GM18520 (cell line): ENCODE data around the gene RTN4.
"Not testable (repeated sequence)": the region's sequence is repeated elsewhere in the genome, so short reads cannot be mapped to it uniquely, and the experiment has no call there.

ENCODE experiments used
- ATAC-seq: cut with Tn5 transposase; IDR thresholded peaks from one replicate; pipeline ENCODE4 v1.9.1; 2021; ENCODE audit not compliant: unreplicated experiment

RTN4 gene

DNA sequence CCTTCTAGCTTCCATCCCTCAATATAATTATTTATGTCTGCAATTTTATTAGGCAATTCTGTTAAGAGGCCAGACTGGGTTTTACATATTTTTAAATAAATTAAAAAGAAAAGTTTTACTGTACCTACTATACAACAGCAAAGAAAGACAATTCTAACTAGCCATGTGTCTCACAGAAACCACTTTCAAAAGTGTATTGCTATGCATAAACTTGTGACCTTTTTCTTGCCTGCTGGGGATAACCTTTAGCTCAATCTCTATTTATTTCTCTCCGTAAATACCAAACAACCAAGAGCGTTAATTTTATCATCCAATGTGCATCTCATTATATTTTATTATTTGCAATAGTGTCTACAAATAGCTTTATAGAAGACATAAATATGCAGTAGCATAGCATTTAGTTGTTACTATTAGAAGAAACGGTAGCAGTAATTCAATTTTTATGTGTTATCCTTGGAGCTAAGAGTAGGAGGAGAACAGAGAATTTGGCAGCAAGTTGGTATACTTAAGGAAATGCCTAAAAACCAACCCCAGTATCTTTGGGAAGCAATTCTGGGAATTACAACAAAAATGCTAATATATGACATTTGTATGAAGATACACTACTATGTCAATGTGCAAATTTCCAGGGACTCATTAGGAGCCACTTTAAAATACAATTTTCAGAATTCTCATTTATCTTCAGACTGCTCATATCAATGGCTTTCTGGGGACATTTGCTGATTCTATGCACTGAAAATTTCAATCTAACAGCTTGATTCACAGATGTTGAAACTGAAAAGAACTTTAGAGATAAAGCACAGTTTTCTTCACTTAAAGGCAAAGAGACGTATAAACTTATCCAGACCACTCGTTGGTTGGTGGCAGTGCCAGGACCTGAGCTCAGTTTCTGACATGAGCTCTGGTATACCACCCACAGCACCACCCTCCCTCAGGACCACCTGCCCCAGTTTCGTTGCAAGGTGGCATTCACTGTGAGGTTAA, 23.0 kb upstream of the RTN4 start:
- ATAC-seq, result no peak

DNA sequence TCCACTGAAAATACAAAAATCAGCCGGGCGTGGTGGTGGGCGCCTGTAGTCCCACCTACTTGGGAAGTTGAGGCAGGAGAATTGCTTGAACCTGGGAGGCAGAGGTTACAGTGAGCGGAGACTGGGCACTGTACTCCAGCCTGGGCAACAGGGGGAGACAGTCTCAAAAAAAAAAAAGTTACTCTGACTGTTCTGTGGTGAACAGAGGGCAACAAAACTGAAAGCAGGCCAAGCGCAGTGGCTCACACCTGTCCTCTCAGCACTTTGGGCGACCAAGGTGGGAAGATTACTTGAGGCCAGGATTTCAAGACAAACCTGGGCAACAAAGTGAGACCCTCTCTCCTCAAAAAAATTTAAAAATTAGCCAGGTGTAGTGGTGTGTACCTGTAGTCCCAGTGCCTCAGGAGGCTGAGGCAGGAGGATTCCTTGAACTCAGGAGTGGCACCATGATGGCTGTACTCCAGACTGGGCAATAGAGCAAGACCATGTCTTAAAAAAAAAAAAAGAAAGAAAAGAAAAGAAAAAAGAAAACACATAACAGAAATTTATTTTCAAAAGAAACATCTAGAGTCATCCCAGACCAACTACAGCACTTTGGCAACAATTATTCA, 13.6 kb upstream of the RTN4 start:
- ATAC-seq, result no peak

DNA sequence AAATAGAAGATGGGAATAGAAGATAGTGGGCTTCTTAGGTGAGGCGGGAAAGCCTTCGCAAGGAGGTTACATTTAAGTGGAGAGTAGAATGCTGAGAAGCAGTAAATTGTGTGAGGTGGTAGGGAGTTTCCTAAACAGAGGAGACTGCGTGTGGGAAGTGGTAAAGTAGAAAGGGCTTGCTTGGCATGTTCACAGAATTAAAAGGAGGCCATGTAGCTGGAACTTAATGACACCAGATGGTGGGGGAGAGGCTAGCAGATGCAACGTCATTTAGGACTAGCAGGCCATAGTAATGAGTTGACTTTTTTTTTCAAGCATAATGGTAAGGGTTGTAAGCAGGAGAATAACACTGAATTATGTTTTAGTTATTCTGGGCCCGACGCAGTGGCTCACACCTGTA, 13.0 kb upstream of the RTN4 start:
- ATAC-seq, result no peak

DNA sequence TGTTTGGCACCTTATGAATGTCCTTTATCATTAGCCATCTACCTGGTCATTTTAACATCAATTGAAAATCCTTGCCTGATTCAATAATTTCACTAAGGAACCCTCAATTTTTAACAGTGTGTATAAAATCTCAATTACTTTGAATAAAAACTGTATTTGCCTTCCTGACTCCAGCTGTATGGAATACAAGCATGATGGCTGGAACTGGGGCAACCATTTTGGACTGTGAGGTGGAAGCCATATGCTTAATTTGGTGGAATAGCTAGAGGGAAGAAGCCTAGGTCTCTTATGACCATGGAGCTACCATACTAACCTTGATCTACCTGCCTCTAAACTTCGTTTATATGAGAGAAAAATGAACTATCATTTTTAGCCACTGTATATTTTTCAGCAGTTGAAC, 12.5 kb upstream of the RTN4 start:
- ATAC-seq, result no peak

DNA sequence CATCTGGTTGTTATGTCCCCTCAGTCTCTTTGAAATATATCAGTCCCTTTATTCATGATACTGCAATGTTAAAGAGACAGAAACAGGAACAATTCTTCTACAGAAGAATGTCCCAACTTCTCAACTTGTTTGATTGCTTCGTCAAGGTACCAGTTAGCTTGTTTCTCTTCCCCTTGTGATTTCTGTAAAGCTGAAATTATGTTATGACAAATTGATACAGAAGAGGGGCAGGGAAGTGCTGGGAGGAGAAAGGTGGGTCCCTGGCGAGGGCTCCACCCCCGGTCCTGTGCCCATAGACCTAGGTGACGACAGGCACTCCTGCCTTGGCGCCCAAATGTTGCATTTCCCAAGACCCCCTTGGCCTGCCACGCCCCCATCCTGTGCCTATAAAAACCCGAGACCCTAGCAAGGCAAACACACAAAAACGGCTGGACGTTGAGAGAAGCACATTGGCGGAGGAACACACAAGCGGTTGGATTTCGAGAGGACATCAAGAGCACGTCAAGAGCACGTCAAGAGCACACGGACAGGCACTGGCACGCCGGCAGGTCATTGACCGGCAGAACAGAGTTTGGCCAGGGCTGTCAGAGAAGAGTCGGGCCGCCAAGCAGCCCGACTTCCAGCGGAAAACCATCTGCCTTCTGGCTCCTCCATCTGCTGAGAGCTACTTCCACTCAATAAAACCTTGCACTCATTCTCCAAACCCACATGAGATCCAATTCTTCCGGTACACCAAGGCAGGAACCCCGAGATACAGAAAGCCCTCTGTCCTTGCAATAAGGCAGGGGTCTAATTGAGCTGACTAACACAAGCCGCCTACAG, 11.5 kb upstream of the RTN4 start:
- ATAC-seq, result no peak

DNA sequence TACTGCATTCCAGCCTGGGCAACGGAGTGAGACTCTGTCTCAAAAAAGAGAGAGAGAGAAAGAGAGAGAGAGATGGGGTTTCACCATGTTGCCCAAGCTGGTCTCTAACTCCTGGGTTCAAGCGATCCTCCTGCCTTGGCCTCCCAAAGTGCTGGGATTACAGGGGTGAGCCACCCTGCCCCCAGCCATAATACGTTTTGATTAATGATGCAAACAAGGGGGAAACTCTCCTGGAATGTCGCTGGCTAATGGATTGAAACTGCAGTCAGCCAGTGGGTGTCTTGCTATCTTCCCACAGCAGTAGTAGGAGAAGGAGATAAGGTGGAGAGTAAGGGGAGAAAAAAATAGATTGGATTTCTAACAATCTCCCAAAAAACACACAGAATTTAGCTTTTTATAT, 9.5 kb upstream of the RTN4 start:
- ATAC-seq, result no peak

DNA sequence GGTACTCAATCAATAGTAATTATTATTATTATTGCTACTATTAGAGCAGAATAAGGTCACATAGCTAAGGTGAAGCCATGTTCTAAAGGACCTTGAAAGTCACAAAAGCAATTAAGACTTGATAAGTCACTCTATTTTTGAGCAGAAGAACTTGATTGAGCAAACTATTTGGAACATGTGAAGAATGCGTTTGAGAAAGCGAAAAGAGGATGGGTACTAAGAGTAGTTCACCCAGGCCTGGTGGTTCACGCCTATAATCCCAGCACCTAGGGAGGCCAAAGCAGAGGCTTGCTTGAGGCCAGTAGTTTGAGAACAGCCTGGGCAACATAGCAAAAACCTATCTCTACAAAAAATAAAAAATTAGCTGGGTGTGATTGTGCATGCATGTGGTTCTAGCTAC, 7.2 kb upstream of the RTN4 start:
- ATAC-seq, result no peak

DNA sequence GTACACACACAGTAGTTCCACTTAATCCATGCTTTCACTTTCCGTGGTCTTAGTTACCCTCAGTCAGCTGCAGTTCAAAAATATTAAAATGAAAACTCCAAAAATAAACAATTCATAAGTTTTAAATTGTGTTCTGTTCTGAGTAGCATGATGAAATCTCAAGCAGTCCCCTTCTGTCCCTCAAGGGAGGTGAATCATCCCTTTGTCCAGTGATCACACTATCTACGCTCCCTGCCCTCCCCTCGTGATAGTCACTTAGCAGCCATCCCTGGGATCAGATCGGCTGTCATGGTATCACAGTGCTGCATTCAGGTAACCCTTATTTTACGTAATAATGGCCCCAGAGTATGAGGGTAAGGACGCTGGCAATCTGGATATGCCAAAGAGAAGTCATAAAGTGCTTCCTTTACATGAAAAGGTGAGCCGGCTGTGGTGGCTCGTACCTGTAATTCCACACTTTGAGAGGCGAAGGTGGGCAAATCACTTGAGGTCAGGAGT, 5.8 kb upstream of the RTN4 start:
- ATAC-seq, result no peak

DNA sequence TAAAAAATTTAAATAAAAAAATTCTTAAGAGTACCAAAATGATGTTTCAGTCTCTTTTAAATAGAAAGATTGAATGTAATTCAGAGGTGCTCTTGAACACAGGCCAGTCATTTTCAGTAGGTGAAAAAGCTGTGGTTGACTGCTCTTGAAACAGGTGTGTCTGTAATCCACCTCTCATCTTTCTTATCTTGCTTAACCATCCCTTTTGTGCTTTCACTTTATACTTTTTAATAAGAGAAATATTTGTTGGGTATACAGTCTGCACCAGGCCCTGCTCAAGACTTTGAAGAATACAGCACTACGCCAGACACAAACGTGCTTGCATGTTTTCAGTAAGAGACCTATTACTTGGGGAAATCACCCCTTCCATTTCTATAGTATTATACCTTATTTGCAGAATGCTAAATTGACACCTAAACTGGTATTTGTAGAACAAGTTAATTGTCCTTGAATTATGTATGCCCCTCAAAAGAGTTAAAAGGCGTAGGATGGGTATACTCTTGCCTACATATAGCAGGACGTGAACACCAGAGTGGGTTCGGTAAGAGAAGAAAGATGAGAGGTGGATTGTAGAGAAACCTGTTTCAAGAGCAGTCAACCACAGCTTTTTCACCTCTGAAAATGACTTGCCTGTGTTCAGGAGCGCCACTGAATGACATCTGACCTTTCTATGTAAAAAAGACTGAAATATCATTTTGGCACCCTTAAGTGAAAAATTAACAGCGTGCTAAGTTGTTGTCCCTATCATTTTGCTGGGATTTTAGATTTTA, 4.0 kb upstream of the RTN4 start:
- ATAC-seq, result no peak

DNA sequence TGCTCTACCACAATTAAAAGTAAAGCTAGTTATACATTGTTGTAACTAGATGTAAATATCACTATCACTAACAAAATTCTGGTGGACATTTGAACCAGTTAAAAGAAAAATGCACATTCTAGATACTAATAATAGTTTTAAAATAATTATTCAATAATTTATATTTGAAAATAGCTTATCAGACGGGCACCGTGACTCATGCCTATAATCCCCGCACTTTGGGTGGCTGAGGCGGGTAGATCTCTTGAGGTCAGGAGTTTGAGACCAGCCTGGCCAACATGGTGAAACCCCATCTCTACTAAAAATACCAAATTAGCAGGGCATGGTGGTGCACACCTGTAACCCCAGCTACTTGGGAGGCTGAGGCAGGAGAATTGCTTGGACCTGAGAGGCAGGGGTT, 3.0 kb upstream of the RTN4 start:
- ATAC-seq, result not testable (repeated sequence)

DNA sequence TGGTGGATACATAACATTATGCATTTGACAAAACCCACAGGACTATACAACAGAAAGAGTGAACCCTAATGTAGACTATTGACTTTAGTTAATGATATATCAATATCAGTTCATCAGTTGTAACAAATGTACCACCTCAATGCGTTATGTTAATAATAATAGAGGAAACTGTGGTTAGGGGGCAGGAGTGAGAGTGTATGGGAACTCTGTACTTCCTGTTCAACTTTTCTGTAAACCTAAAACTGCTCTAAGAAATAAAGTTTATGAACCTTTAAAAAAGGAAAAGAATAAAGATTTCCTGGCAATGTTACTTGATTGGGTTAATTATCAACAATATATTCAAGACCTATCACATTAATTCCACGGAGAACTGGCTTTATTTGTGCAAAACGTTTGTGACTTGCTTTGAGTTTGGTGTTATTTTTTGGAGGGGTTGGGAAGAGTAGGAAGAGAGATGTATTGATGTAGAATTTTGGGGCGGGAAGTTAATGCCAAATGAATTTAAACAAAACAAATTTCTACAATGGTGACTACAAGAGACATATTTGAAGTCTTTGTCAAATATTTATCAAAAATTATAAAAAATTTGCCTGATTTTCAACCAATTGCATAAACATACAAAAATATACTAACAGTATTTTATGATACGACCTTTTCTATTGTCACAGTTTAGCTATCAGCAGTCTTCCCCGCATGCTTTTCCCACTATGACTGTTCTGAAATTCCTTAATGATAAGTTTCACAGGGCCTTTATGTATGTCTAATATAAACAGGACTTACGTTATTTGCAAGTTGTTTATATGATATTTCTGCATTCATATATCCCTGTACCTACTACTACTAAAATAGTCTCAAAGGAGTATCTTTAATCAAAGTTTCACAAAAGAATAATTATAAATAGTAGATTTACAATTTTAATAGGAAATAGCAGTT, 2.1 kb upstream of the RTN4 start:
- no peak for ATAC-seq

DNA sequence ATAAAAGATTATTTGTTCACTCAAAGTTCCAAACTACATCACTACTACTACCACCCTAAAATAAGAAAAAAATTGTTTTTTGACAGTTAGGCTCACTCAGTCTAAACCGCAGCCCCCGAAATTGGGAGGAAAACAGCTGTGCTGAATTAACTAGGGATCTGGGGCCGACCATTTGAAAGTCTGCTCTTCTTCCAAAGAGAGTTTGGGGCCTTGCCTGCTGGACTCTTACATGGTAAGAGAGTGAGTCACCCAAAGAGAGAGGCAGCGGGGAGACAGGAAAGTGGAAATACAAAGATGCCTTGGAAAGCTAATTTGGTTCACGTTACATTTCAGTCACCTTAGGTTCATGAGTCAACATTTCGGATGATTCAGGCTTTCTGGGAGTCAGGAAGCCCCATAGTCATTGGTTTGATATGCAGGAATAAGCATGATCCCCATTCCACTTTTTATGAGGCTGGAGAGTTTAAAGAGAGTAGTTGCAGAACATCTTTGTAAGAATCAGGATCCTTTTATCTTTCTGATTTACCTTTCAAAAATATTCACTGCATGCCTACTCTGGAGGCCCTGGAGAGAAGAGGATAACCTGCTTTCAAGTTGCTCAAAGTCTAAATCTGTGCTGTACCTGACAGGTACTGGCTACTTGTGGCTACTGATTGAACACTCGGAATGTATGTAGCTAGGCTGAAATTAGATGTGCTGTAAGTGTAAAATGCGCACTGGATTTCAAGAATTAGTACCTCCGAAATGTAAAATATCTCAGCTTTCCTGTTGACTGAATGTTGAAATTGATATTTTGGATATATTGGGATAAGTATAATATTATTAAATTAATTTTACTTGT, 995 bp upstream of the RTN4 start:
- ATAC-seq, result no peak

DNA sequence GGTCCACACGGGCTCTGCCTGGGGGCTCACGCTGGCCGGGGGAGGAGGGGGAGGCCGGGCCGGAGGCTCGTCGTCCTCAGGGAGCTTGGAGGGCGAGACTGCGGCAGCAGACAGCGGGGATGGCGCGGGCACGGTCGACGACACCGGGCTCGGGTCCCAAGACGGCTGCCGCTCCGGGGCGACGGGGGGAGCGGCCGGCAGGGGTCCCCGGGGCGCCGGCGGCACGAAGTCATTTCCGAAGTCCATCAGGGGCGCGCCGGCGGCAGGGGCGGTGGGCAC, 491 bp downstream of the RTN4 start:
- ATAC-seq, result no peak

DNA sequence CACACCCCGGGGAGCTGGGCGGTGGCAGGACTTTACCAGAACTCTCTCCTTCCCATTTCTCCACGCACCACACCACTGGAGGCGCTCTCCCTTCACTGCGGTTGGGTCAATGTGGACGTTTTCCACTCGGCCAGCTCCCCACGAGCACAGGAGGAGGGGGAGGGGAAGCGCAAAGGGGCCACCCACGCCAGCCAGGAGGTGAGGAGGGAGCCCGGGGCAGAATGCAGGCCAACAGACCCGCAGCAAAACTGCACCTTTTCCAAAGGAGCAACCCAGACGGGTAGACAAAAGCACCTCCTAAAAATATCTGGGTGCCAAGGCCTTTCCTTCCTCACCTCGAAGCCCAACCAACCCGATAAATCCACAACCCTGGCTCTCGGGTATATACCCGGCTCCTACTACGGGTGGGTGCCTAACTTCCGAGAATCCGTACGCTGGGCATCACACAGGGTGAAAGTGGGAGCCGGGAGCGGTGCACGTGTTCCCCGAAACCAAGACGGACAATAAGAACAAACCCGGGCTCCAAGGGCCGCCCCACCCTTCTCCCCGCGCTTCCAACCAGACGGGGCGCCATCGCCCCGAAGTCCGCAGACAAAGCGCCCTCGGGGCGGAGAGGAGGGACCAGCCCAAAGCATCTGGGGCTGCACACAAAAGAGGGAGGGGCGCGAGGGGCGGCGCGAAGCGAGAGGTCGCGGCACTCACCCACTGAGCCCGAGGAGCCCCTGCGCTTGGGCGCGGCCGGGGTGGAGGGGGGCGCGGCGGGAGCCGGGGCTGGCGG, 1.0 kb downstream of the RTN4 start:
- no peak for ATAC-seq

DNA sequence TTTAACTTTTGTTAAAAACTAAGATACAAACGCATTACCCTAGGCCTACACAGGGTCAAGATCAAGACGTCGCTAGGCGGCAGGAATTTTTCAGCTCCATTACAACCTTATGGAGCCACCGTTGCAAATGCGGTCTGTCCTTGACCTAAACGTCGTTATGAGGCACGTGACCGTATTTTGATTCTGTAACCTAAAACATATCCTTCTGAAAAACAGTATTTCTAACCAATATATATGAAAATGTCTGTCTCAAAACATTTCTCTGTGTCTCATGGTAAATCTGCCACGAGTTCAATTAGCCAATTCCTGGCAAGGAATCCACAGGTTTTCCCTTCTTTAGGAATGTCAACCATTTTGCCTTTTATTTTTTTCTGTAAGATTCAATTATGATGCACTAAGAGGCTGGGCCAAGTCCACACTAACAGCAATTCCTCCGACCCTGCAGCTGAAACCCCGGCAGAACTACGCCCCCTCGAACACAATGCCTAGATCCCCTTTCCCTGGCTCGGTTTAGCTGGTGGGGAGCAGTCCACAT, 1.7 kb downstream of the RTN4 start:
- no peak for ATAC-seq

DNA sequence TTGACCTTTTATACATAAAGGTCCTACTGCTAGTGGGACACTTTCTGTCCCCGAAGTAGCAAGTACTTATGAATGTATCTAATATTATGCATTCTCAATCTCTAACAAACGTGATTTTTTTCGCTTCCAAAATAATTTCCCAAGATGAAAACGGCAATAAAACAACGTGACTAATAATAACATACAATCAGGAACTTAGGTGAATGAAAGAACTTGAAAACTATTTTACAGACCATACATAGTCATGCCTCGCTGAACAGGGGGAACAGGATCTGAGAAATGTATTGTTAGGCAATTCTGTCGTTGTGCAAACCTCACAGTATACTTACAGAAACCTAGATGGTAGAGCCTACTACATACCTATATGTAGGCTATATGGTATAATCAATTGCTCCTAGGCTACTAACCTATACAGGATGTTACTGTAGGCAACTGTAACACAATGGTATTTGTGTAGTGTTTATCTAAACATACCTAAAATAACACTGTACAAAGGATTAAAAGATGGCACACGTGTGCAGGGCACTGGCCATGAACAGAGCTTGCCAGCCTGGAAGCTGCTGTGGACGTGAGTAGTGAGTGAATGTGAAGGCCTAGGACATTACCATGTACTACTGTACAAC, 2.5 kb downstream of the RTN4 start:
- no peak for ATAC-seq

DNA sequence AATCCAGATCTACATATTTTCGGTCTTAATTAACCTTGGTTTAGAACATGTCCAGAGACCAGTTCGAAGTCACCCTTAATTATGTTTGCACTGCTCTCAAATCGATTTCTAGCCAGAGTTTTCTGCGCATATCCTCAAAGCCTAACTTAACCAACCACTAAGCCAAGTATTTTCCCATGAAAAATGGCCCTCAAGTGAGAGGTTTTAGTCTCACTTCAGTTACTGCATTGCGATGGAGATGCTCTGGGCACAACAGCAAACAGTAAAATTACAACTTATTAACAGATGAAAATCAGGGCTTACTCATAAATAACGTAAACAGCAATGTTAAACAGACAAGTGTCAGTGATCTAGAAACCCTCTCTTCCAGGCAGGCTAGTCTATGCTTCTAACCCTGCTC, 4.5 kb downstream of the RTN4 start:
- ATAC-seq, result no peak

DNA sequence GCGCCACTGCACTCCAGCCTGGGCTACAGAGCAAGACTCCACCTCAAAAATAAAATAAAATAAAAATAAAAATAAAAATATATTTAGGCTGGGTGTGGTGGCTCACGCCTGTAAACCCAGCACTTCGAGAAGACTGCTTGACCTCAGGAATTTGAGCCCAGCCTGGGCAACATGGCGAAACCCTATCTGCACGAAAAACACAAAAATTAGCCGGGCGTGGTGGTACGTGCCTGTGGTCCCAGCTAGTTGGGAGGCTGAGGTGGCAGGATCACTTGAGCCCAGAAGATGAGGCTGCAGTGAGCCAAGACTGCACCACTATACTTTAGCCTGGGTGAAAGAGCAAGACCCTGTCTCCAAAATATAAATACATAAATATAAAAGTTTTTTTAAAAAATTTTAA, 6.4 kb downstream of the RTN4 start:
- ATAC-seq, result no peak
